A204.1 (cell line): ENCODE results near the gene SRSF11.
"Not testable (repeated sequence)": the region's sequence is repeated elsewhere in the genome, so short reads cannot be mapped to it uniquely, and the experiment has no call there.

Source experiments
- FAIRE-seq: peaks from 2 replicates; lab custom pipeline; 2012; peaks lifted over from hg19 to GRCh38; lab: Jason Lieb, UNC

The SRSF11 gene

DNA sequence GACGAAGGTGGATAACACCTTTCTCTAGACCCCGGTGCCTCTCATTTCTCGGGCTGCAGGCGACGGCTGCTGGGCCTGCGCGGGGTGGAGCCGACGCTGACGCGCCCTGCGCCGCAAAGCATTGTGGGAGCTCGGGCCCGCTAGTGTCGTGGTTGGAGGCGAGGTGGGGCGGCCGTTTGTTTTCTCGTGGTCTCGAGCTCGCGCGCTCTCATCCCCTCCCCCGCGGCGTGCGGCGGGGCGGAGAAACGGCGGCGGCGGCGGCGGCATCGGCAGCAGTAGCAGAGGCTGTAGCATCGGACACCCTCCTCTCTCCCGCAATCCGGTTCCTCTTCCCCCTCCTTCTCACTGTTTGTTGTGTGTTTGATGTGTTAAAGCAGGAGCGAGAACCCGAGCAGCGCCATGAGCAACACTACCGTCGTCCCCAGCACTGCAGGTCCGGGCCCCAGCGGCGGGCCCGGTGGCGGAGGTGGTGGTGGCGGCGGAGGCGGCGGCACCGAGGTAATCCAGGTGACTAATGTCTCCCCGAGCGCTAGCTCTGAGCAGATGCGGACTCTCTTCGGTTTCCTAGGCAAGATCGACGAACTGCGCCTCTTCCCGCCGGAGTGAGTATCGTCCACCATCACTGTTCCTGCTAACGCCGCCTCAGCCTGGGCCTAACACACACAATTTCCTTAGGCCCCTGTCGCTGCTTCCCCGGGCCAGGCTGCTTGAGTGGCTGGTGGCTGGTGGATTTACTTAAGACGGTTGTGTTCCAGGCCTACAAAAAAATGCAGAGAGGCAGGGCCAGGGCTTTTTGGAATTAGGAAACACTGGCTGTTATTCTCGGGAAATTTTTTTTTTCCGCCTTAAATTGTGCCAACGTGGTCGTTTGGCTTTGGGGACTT lies at the start of gene SRSF11:
Gene SRSF11 (plus strand): TSS at position 143 of the 884 bp plus-strand sequence. CDS start 257 bp downstream, at position 400.
- peak; percentile 56 for FAIRE-seq

DNA sequence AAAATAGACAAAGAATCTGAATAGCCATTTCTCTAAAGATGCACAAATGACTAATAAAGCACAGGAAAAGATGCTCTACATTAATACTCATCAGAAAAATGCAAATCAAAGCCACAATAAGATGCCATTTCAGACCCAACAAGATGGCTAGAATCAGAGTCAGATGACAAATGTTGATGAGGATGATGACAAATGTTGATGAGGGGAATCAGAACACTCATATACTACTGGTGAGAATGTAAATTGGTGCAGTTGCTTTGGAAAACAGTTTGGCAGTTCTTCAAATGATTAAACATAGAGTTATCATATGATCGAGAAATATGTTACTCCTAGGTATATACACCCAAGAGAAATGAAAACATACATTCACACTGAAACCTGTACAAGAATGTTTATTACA lies 49.7 kb upstream of the SRSF11 start:
- FAIRE-seq: no peak

GRCh38 chr1:70185181-70185580 lies 36.0 kb upstream of the SRSF11 start:
- not testable (repeated sequence) for FAIRE-seq

DNA sequence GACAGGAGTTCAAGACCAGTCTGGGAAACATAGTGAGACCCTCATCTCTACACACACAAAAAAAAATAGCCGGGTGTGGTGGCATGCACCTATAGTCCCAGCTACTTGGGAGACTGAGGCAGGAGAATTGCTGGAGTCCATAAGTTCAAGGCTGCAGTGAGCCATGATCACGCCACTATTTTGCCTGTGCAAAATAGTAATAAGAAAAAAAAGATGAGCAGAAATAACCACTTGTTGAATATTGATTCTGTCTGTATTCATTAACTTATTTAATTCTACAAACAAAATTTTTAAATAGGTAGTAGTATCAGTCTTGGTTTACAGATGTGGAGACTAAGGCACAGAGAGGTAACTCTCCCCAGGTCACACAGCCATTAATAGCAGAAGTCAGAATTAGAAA lies 32.7 kb upstream of the SRSF11 start:
- FAIRE-seq: no peak

DNA sequence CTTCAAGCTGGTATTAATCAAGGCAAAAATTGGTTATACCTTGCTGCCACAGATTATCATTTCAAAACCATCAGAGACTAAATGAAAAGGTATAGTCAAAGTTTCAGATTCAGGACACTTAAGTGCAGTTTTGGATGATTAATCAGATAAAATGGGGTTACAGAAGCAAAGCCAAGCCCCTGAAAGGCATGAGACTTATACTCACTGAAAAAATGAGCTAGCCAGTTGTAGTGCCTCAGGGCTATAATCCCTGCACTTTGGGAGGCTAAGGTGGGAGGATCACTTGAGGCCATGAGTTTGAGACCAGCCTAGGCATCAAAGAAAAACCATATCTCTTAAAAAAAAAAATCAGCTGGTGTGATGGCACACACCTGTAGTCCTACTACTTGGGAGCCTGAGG lies 31.0 kb upstream of the SRSF11 start:
- FAIRE-seq: no peak

DNA sequence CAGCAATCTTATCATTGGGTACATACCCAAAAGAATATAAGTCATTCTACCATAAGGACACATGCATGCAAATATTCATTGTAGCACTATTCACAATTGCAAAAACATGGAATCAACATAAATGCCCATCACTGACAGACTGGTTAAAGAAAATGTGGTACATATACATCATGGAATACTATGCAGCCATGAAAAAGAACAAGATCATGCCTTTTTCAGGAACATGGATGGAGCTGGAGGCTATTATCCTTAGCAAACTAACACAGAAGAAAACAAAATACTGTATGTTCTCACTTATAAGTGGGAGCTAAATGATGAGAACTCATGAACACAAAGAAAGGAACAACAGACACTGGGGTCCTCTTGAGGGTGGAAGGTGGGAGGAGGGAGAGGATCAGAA lies 28.7 kb upstream of the SRSF11 start:
- FAIRE-seq: not testable (repeated sequence)

- no peak for FAIRE-seq
These were observed 26.6 kb upstream of the SRSF11 start for GRCh38 chr1:70194601-70195000.

DNA sequence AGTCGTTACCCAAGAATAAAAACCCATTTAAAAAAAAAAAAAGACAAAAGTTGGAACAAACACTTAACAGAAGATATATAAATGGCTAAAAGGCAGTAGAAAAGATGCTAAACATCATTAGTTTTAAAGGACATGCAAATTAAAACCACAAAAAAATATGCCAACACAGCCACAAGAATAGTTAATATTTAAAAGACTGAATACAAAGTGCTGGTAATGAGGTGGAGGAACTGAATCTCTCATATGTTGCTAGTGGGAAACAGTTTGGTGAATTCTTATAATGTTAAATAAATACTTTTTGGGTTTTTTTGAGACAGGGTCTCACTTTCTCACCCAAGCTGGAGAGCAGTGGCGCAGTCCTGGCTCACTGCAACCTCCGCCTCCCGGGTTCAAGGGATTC lies 25.8 kb upstream of the SRSF11 start:
- no peak for FAIRE-seq

DNA sequence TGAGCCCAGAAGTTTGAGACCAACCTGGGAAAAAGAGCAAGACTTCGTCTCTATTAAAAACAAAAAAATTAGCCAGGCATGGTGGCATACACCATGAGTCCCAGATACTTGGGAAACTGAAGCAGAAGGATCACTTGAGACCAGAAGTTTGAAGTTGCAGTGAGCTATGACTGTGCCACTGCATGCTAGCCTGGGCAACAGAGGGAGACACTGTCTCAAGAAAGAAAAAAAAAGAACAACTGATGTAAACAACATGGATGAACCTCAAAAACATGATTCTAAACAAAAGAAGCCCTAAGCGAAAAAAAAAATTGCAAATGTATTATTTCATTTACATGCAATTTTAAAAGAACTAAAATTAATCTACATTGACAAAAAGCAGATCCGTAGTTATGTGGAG lies 24.8 kb upstream of the SRSF11 start:
- FAIRE-seq: no peak

- no peak for FAIRE-seq
These were observed 21.1 kb upstream of the SRSF11 start for GRCh38 chr1:70200065-70200464.

GRCh38 chr1:70202173-70202758 lies 18.9 kb upstream of the SRSF11 start:
- FAIRE-seq: no peak

DNA sequence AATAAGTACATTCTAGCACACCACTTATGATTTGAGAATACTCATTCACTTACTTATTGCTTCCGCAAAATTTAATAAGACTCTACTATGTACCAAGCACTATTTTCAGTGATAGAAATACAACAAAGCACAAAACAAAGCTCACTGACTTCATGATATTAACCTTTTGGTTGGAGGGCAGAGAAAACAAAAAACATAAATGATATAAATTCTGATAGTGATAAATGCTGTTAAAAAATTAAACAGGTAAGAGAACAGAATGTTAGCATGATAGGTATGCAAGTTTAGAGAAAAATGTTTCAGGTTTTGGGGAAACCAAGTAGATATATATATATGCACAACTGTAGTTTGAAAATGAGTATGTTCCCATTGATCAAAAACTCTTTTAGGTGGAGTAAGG lies 17.0 kb upstream of the SRSF11 start:
- FAIRE-seq: no peak

GRCh38 chr1:70204600-70204999 lies 16.6 kb upstream of the SRSF11 start:
- FAIRE-seq: no peak

DNA sequence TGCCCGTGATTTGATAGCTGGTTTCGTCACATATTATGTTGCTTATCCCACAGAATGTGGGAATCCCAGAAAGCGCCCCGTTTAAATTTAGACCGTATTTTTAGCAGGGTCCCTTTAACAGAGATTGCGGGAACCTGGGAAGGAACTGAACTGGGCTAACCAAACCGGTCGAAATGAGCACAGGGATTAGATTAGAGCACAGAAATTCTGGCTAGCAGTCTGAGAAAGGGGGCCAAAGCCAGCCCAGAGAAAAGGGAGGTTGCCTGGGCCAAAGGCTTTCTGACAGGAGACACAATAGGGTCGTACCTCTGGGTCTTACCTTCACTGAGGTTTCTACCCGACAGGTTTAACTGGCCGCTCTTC lies 16.1 kb upstream of the SRSF11 start:
- no peak for FAIRE-seq

DNA sequence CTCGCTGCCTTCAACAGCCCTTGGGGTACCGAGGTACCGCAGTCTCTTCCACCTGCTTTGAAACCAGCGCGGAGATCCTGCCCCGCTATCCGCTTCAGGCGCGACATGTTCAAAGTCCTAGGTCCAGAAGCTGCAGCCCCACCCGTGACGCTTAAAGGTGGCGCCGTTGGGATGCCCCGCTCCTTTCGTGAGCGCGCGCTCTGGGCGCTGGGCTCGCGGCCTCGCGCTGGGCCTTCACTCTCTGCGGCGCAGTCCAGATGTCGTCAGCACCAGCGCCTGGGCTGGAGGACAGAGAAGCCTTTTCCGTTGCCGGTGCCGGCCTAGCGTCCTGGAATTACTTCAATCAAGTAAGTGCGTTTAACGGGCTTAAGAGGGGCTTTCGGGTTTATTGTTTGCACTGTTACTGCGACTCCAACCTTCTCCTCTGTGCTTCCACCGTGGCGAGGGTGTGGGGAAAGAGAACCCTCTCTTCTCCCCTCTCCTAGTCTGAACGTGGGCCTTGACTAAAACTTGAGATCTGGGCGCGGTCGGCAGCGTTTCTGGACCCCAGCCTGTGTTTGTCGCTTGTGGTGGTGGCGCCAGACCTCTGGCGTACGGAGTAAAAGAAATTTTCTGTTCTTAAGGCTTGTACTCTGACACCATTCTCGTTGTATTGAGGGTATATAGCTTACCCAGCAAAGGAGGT lies 15.6 kb upstream of the SRSF11 start, which contains the start of gene LRRC40:
Gene LRRC40 (minus strand): TSS at position 146 of the 685 bp plus-strand sequence. CDS start 39 bp downstream, at position 107.
- peak; percentile 55 for FAIRE-seq

DNA sequence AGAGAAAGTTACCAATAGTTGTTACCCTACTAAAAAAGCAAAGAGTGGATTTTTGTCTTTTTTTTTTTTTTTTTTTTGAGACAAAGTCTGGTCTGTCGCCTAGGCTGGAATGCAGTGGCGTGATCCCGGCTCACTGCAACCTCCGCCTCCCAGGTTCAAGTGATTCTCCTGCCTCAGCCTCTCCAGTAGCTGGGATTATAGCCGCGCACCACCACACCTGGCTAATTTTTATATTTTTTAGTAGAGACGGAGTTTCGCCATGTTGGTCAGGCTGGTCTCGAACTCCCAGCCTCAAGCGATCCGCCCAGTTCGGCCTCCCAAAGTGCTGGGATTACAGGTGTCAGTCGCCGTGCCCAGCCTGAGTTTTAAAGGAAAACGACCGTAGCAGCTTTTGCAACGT lies 14.3 kb upstream of the SRSF11 start:
- FAIRE-seq: not testable (repeated sequence)

- no peak for FAIRE-seq
These were observed 13.7 kb upstream of the SRSF11 start for GRCh38 chr1:70207492-70207891.

- FAIRE-seq: no peak
These were observed 12.9 kb upstream of the SRSF11 start for GRCh38 chr1:70208292-70208691.

- FAIRE-seq: peak; percentile 34
These were observed 10.4 kb upstream of the SRSF11 start for GRCh38 chr1:70210820-70211219.

DNA sequence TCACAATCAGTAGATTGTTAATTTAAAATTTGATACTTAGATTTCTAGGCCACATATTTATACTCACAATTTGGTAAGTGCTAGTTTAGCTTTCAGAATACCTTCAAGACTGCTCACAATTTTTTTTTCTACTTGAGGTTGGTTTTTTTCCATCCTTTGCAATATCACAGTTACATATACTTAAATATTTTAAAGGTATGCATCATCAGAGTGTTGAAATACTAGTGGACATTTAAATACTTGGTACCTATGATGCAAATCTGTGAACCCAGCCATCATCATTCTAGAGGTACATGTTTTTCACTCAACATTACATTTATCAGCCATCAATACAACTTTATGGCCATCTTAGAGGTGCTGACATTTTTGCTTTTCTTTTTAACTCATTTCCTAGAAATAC lies 9.6 kb upstream of the SRSF11 start:
- no peak for FAIRE-seq

- FAIRE-seq: no peak
These were observed 1.2 kb upstream of the SRSF11 start for GRCh38 chr1:70220015-70220414.

GRCh38 chr1:70220517-70221237 lies 503 bp upstream of the SRSF11 start:
- FAIRE-seq: no peak
